OCI-LY7 (cell line): ENCODE measurements around the gene DENND6B. TPM values are rescaled to one million over a fixed set of nuclear protein-coding genes. Genes with fewer than 3 reads are reported as not detected.

Source experiments
- BruUV-seq: library from RNA; stranded (reverse); fragments of 400-500 nt; replicated peaks from 2 replicates; lab custom pipeline; 2021; lab: Mats Ljungman, UMichigan
- CTCF ChIA-PET: fragments of 300-600 bp; sonication (Branson Sonifier 250); formaldehyde crosslinking; loops from one replicate; lab custom pipeline; 2022; ENCODE audit warnings: antibody characterized with exemption; ENCODE audit not compliant: unreplicated experiment; lab: Charles Lee
- POLR2A ChIA-PET: fragments of 300-600 bp; sonication (Branson Sonifier 250); formaldehyde crosslinking; loops from one replicate; lab custom pipeline; 2022; ENCODE audit warnings: antibody characterized with exemption; lab: Charles Lee
- DNase-seq: peaks from one replicate; pipeline ENCODE4 v3.0.0-alpha.2; 2015; ENCODE audit warnings: low spot score
- H2AFZ ChIP-seq: fragments of 200-600 bp; sonication (generic), shearing (Covaris generic); 2 replicates; pipeline ENCODE4 v1.6.1; 2014; ENCODE audit warnings: mild to moderate bottlenecking, antibody characterized with exemption, low read length, moderate library complexity
- H3K27ac ChIP-seq: fragments of 200-600 bp; sonication (generic); 2 replicates; pipeline ENCODE4 v1.5.1; 2014; ENCODE audit warnings: mixed run types, low read depth, mild to moderate bottlenecking, moderate library complexity, low read length, inconsistent platforms; ENCODE audit not compliant: poor library complexity, severe bottlenecking
- H3K36me3 ChIP-seq: fragments of 200-600 bp; sonication (generic); 2 replicates; pipeline ENCODE4 v1.6.1; 2014; ENCODE audit warnings: mild to moderate bottlenecking, antibody characterized with exemption, low read length, moderate library complexity, mixed read lengths; ENCODE audit not compliant: insufficient read depth
- H3K4me1 ChIP-seq: fragments of 200-600 bp; sonication (generic); 2 replicates; pipeline ENCODE4 v1.5.1; 2014; ENCODE audit warnings: mild to moderate bottlenecking, low read length; ENCODE audit not compliant: insufficient read depth, poor library complexity, severe bottlenecking
- H3K4me2 ChIP-seq: fragments of 200-600 bp; sonication (generic); 2 replicates; pipeline ENCODE4 v1.6.1; 2014; ENCODE audit warnings: mild to moderate bottlenecking, low read length
- H3K4me3 ChIP-seq: fragments of 200-600 bp; sonication (generic); 2 replicates; pipeline ENCODE4 v1.5.1; 2014; ENCODE audit warnings: mild to moderate bottlenecking, low read depth, low read length; ENCODE audit not compliant: poor library complexity, severe bottlenecking
- H3K79me2 ChIP-seq: fragments of 200-600 bp; sonication (generic); 2 replicates; pipeline ENCODE4 v1.6.1; 2016; ENCODE audit warnings: low read depth, mild to moderate bottlenecking, low read length, moderate library complexity, mixed read lengths; ENCODE audit not compliant: insufficient read depth
- H3K9me2 ChIP-seq: fragments of 200-600 bp; sonication (generic); 2 replicates; pipeline ENCODE4 v1.6.1; 2016; ENCODE audit warnings: mild to moderate bottlenecking, low read length, mixed read lengths; ENCODE audit not compliant: insufficient read depth
- H3K9me3 ChIP-seq: fragments of 200-600 bp; sonication (generic); 2 replicates; pipeline ENCODE4 v1.6.1; 2014; ENCODE audit warnings: mild to moderate bottlenecking, mixed run types, low read length, mixed read lengths
- H4K20me1 ChIP-seq: fragments of 200-600 bp; sonication (generic); 2 replicates; pipeline ENCODE4 v1.6.1; 2014; ENCODE audit warnings: mild to moderate bottlenecking, antibody characterized with exemption, low read length, moderate library complexity, mixed read lengths; ENCODE audit not compliant: insufficient read depth
- CTCF ChIP-seq: fragments of 200-600 bp; sonication (generic); conservative IDR thresholded peaks from 2 replicates; pipeline ENCODE4 v1.5.1; 2014; ENCODE audit warnings: mild to moderate bottlenecking, antibody characterized with exemption, low read length, moderate library complexity, mixed read lengths
- EZH2phosphoT487 ChIP-seq: fragments of 200-600 bp; sonication (generic); IDR thresholded peaks from 2 replicates; pipeline ENCODE4 v1.6.1; 2018; ENCODE audit warnings: low read depth, borderline replicate concordance, mild to moderate bottlenecking, mixed run types, antibody characterized with exemption, low read length, moderate library complexity, mixed read lengths
- intact Hi-C: fragments of 100-400 bp; cut with micrococcal nuclease; formaldehyde crosslinking; loops from one replicate; pipeline ENCODE4 v1.10.0; 2022; ENCODE audit not compliant: unreplicated experiment
- total RNA-seq, 2 experiments: library from RNA; depleted of rRNA in 1 of 2; stranded (reverse); fragments of >200 nt in 1 of 2; shearing (Covaris generic) in 1 of 2; gene quantifications; 2 replicates each; pipeline ENCODE4 v1.2.3, GENCODE V29; 2014 to 2022

The DENND6B gene
- total RNA-seq, 2 experiments from 2014 or later = 31.6 to 45.0 TPM

DNA sequence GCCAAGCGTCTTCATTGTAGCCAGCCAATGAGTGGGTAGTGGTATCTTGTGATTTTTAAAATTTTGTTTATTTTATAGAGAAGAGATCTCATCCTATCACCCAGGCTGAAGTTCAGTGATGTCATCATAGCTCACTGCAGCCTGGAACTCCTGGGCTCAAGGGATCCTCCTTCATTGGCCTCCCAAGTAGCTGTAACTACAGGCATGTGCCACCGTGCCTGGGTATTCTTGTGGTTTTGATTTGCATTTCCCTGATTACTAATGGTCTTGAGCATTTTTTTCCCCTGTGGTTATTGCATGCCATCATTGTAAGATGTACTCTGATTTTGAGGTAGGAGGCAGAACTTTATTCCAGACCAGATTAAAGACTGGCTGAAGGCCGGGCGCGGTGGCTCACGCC, 2.4 kb upstream of the DENND6B start:
- H3K9me2 ChIP-seq = no peaks in the 10 kb centered on the region
- peaks cover 47% of the 10 kb centered on the region for H3K4me1 ChIP-seq
- no peak overlapping the region for H3K27ac ChIP-seq
- H3K79me2 ChIP-seq = no peaks in the 10 kb centered on the region
- TF ChIP-seq EZH2phosphoT487 (no peak), CTCF (no peak)
- H3K9me3 ChIP-seq = no peaks in the 10 kb centered on the region
- H3K36me3 ChIP-seq = no peaks in the 10 kb centered on the region
- BruUV-seq = no TSS peak
- no peak for DNase-seq
- H4K20me1 ChIP-seq = no peaks in the 10 kb centered on the region
- CTCF ChIA-PET = no interaction called here
- POLR2A ChIA-PET = no interaction called here
- H2AFZ ChIP-seq = no peak overlapping the region
- intact Hi-C loops = loop anchor here (5.0 kb wide), 1 partner anchor 37 kb away; no protein-coding TSS in a partner anchor
- no peak overlapping the region for H3K4me2 ChIP-seq
- H3K4me3 ChIP-seq = no peak overlapping the region

DNA sequence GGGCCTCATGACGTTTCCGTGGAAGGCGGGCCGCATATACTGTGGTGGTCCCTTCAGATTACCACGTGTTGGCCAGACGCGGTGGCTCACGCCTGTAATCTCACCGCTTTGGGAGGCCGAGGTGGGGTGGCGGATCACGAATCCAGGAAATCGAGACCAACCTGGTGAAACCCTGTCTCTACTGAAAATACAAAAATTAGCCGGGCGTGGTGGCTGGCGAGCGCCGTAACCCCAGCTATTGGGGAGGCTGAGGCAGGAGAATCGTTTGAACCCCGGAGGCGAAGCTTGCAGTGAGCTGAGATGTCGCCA, 853 bp upstream of the DENND6B start:
- no peaks in the 10 kb centered on the region for H4K20me1 ChIP-seq
- H3K4me2 ChIP-seq = peak overlapping the region; percentile 75
- no peak overlapping the region for H3K27ac ChIP-seq
- intact Hi-C loops = loop anchor here (1.0 to 5.0 kb wide), 4 partner anchors 13 to 51 kb away; no protein-coding TSS in a partner anchor
- peak overlapping the region; percentile 92; the same call in 1 of the 2 replicates for H2AFZ ChIP-seq
- DNase-seq = no peak
- CTCF ChIA-PET = interaction anchor here (1.2 kb wide), 1 partner anchor 52 kb away, joined by 3 read pairs; no protein-coding TSS in a partner anchor
- H3K36me3 ChIP-seq = no peaks in the 10 kb centered on the region
- POLR2A ChIA-PET = no interaction called here
- TF ChIP-seq EZH2phosphoT487 (no peak), CTCF (no peak)
- H3K9me2 ChIP-seq = no peaks in the 10 kb centered on the region
- no TSS peak for BruUV-seq
- H3K79me2 ChIP-seq = no peaks in the 10 kb centered on the region
- H3K4me3 ChIP-seq = peak overlapping the region; percentile 77
- H3K4me1 ChIP-seq = peaks cover 33% of the 10 kb centered on the region
- H3K9me3 ChIP-seq = no peaks in the 10 kb centered on the region

- POLR2A ChIA-PET = no interaction called here
- no TSS peak for BruUV-seq
- H3K4me3 ChIP-seq = peak overlapping the region; percentile 77
These were observed 422 bp downstream of the DENND6B start for GRCh38 chr22:50326225-50326955.

More at GRCh38 chr22:50326225-50326955, 422 bp downstream of the DENND6B start:
- Histone ChIP-seq H3K4me1 (peaks cover 33% of the 10 kb centered on the region), H3K36me3 (no peaks in the 10 kb centered on the region), H4K20me1 (no peaks in the 10 kb centered on the region), H3K9me2 (no peaks in the 10 kb centered on the region), H3K79me2 (no peaks in the 10 kb centered on the region), H3K27ac (no peak overlapping the region), H3K4me2 (peak overlapping the region; percentile 59), H2AFZ (no peak overlapping the region), H3K9me3 (no peaks in the 10 kb centered on the region)
- TF ChIP-seq EZH2phosphoT487 = no peak
- no peak for TF ChIP-seq CTCF
- intact Hi-C loops = loop anchor here (2.0 to 5.0 kb wide), 2 partner anchors 34 to 50 kb away; no protein-coding TSS in a partner anchor
- CTCF ChIA-PET = interaction anchor here (0.5 to 0.8 kb wide), 2 partner anchors 10 to 50 kb away, joined by 3 to 20 read pairs; no protein-coding TSS in a partner anchor
- no peak for DNase-seq
